Esophagus squamous epithelium (tissue), 4 donors: Measurements from ENCODE around the gene SLC2A8.

Experiments
- CTCF ChIP-seq, 6 experiments: fragments of 450-650 bp in 4 of 6; fragments of 200-600 bp in 2 of 6; sonication (generic) in 2 of 6; IDR thresholded peaks; one replicate each; pipeline ENCODE4 v1.5.1; 2016 to 2019; ENCODE audit warnings: antibody characterized with exemption in 6 of 6, mild to moderate bottlenecking in 4 of 6, moderate library complexity in 4 of 6
- POLR2A ChIP-seq, 4 donors: fragments of 450-650 bp; IDR thresholded peaks; one replicate each; pipeline ENCODE4 v1.6.1; 2017; ENCODE audit warnings: antibody characterized with exemption in 4 of 4, mild to moderate bottlenecking in 4 of 4, moderate library complexity in 3 of 4

- TF ChIP-seq POLR2A (IDR thresholded peaks at IDR 0.05) (no peak), CTCF (IDR thresholded peaks at IDR 0.05) (no peak)
These were observed 45.5 kb upstream of the SLC2A8 start for GRCh38 chr9:127351182-127352166.
